Sigmoid colon (tissue), 4 donors: ENCODE measurements around the gene RAB11FIP3.

Experiments used
- CTCF ChIP-seq, 4 experiments: fragments of 450-650 bp in 3 of 4; fragments of 200-600 bp in 1 of 4; IDR thresholded peaks; one replicate each; pipeline ENCODE4 v1.5.1; 2016 to 2019; ENCODE audit warnings: antibody characterized with exemption in 4 of 4, mild to moderate bottlenecking in 3 of 4, moderate library complexity in 2 of 4
- EP300 ChIP-seq, 4 donors: sonication (generic); formaldehyde crosslinking; IDR thresholded peaks; one replicate each; pipeline ENCODE4 v1.6.1; 2017; ENCODE audit warnings: antibody characterized with exemption in 4 of 4
- POLR2A ChIP-seq, 2 donors: fragments of 450-650 bp; IDR thresholded peaks; one replicate each; pipeline ENCODE4 v1.6.1; 2016; ENCODE audit warnings: antibody characterized with exemption in 2 of 2, mild to moderate bottlenecking in 2 of 2, moderate library complexity in 2 of 2
- POLR2AphosphoS5 ChIP-seq, 4 donors: sonication (generic); formaldehyde crosslinking; IDR thresholded peaks; one replicate each; pipeline ENCODE4 v1.6.1; 2017; ENCODE audit warnings: antibody characterized with exemption in 4 of 4

GRCh38 chr16:524274-525040, 99.0 kb downstream of the RAB11FIP3 start:
- TF ChIP-seq POLR2AphosphoS5 (IDR thresholded peaks at IDR 0.05) (no peak), CTCF (IDR thresholded peaks at IDR 0.05) (no peak), POLR2A (IDR thresholded peaks at IDR 0.05) (no peak), EP300 (IDR thresholded peaks at IDR 0.05) (no peak)
